Endodermal cell (in vitro differentiated cells): ENCODE measurements around the gene GPR15LG. TPM values are rescaled to one million over a fixed set of nuclear protein-coding genes. Genes with fewer than 3 reads are reported as not detected.

Source experiments
- DNase-seq: peaks from one replicate; pipeline ENCODE4 v3.0.0-alpha.2; 2017
- H3K27ac ChIP-seq: 2 replicates; pipeline ENCODE4 v1.5.1; 2013; ENCODE audit warnings: mild to moderate bottlenecking, low read depth, low read length, moderate library complexity
- H3K27me3 ChIP-seq: 2 replicates; pipeline ENCODE4 v1.6.1; 2013; ENCODE audit warnings: mild to moderate bottlenecking, low read length, moderate library complexity; ENCODE audit not compliant: insufficient read depth, control insufficient read depth, poor library complexity, severe bottlenecking
- H3K36me3 ChIP-seq: 2 replicates; pipeline ENCODE4 v1.7.0; 2013; ENCODE audit warnings: mild to moderate bottlenecking, low read length, moderate library complexity; ENCODE audit not compliant: control insufficient read depth, insufficient read depth
- H3K4me1 ChIP-seq: one replicate; pipeline ENCODE4 v1.7.0; 2013; ENCODE audit warnings: low read length; ENCODE audit not compliant: control insufficient read depth, insufficient read depth
- H3K4me3 ChIP-seq: 2 replicates; pipeline ENCODE4 v1.5.1; 2013; ENCODE audit warnings: mild to moderate bottlenecking, low read length, moderate library complexity
- H3K9ac ChIP-seq: 2 replicates; pipeline ENCODE4 v1.6.1; 2013; ENCODE audit warnings: mild to moderate bottlenecking, low read length, moderate library complexity; ENCODE audit not compliant: poor library complexity, severe bottlenecking; ENCODE audit errors: extremely low read depth
- H3K9me3 ChIP-seq: 2 replicates; pipeline ENCODE4 v1.6.1; 2013; ENCODE audit warnings: mild to moderate bottlenecking, low read length, moderate library complexity; ENCODE audit not compliant: control insufficient read depth
- H3K27ac Mint-ChIP-seq: 2 replicates; pipeline ENCODE4 v1.8.0; 2020; ENCODE audit warnings: mixed read lengths
- H3K27me3 Mint-ChIP-seq: 2 replicates; pipeline ENCODE4 v1.8.0; 2021; ENCODE audit warnings: mild to moderate bottlenecking, mixed read lengths; ENCODE audit not compliant: insufficient read depth
- H3K36me3 Mint-ChIP-seq: 2 replicates; pipeline ENCODE4 v1.8.0; 2020; ENCODE audit warnings: low read depth, mixed read lengths
- H3K4me1 Mint-ChIP-seq: 2 replicates; pipeline ENCODE4 v1.8.0; 2020; ENCODE audit warnings: mixed read lengths
- H3K4me3 Mint-ChIP-seq: 2 replicates; pipeline ENCODE4 v1.8.0; 2020; ENCODE audit warnings: mild to moderate bottlenecking, moderate library complexity, mixed read lengths
- H3K9me3 Mint-ChIP-seq: 2 replicates; pipeline ENCODE4 v1.8.0; 2020; ENCODE audit warnings: mild to moderate bottlenecking, mixed read lengths
- WGBS, 2 experiments: methylation state at CpG; one replicate each; pipeline versions ENCODE4 v1.1.5 to v1.1.7; 2013; ENCODE audit warnings: missing lambda C conversion rate in 2 of 2, mixed read lengths in 1 of 2; ENCODE audit not compliant: insufficient coverage in 1 of 2, insufficient read length in 1 of 2; 5-methylcytosine and 5-hydroxymethylcytosine counted together
- total RNA-seq, 2 donors: library from RNA; stranded (reverse); fragmentation: NEBNext Ultra II Directional in 1 of 2; extraction: Animal tissue kit (Norgen Biotek cat#: 25700) in 1 of 2; gene quantifications; 2 replicates in 1 of 2; 3 replicates in 1 of 2; pipeline ENCODE4 v1.2.1, GENCODE V29; 2021
- TF ChIP-seq, protein P1 (sequence below): fragments of 200-600 bp; sonication (generic); conservative IDR thresholded peaks from 2 replicates; pipeline ENCODE4 v1.5.0; 2021; ENCODE audit warnings: antibody characterized with exemption, mild to moderate bottlenecking

Gene GPR15LG
- total RNA-seq, 2 donors from 2014 or later, result not detected

DNA sequence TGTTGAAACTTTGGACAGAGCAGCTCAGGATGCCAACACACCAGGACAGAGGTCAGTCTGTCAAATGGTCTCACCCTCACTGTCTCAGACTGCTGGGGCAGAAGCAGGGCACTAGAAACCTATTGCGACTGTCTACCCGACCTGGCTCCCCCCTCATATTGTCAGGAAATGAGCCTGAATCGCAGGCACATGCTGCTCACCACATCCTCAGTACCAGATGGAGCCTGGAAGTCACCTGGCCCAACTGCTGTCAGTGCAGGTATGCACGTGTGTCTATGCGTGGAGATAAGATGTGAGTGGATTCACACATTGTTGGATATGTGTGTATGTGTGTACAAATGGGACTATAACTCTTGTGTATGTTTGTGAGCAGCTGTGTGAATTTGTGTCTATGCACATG lies 17.5 kb downstream of the GPR15LG start:
- peaks cover 6% of the 10 kb centered on the region for H3K4me1 Mint-ChIP-seq
- no peak overlapping the region for H3K27ac Mint-ChIP-seq
- Histone ChIP-seq H3K27me3 (peaks cover 76% of the 10 kb centered on the region), H3K4me1 (no peaks in the 10 kb centered on the region), H3K9me3 (no peaks in the 10 kb centered on the region), H3K4me3 (no peak overlapping the region), H3K36me3 (no peaks in the 10 kb centered on the region), H3K9ac (no peak overlapping the region), H3K27ac (no peak overlapping the region)
- WGBS, 2 experiments, result 73 to 94% methylated on average over 3 to 5 of the region's 5 CpGs
- no peak overlapping the region for H3K4me3 Mint-ChIP-seq
- no peak for DNase-seq
- H3K27me3 Mint-ChIP-seq, result peaks cover 59% of the 10 kb centered on the region
- no peaks in the 10 kb centered on the region for H3K9me3 Mint-ChIP-seq
- TF ChIP-seq, protein P1, sequence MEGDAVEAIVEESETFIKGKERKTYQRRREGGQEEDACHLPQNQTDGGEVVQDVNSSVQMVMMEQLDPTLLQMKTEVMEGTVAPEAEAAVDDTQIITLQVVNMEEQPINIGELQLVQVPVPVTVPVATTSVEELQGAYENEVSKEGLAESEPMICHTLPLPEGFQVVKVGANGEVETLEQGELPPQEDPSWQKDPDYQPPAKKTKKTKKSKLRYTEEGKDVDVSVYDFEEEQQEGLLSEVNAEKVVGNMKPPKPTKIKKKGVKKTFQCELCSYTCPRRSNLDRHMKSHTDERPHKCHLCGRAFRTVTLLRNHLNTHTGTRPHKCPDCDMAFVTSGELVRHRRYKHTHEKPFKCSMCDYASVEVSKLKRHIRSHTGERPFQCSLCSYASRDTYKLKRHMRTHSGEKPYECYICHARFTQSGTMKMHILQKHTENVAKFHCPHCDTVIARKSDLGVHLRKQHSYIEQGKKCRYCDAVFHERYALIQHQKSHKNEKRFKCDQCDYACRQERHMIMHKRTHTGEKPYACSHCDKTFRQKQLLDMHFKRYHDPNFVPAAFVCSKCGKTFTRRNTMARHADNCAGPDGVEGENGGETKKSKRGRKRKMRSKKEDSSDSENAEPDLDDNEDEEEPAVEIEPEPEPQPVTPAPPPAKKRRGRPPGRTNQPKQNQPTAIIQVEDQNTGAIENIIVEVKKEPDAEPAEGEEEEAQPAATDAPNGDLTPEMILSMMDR, result no peak
- H3K36me3 Mint-ChIP-seq, result no peaks in the 10 kb centered on the region

DNA sequence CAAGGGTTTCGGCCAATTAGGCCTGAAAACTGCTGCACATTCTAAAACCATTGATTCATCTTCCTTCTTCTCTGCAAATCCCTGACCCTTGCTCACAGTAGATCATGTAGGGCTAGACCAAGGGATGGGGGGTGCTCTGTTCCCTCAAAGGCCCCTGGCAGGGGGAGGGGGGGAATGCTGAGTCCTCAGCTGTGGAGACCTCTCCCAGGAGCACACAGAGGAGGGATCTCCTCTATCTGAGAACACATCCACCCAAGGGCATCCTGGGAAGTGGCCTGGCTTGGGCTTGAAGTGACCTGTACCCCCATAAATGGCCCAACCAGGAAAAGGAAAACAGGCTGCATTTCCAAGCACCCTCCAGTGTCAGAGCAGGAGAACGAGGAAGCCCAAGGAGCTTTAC lies 19.7 kb downstream of the GPR15LG start:
- TF ChIP-seq, protein P1, result no peak
- Mint-ChIP-seq H3K36me3 (no peaks in the 10 kb centered on the region), H3K27me3 (peaks cover 81% of the 10 kb centered on the region), H3K4me3 (no peak overlapping the region), H3K9me3 (no peaks in the 10 kb centered on the region), H3K27ac (no peak overlapping the region), H3K4me1 (peaks cover 11% of the 10 kb centered on the region)
- Histone ChIP-seq H3K36me3 (no peaks in the 10 kb centered on the region), H3K9ac (no peak overlapping the region), H3K4me1 (no peaks in the 10 kb centered on the region), H3K9me3 (no peaks in the 10 kb centered on the region), H3K4me3 (no peak overlapping the region), H3K27me3 (peaks cover 89% of the 10 kb centered on the region), H3K27ac (no peak overlapping the region)
- no peak for DNase-seq
- WGBS, 2 experiments, result 90 to 100% methylated on average over 2 of the region's 2 CpGs

DNA sequence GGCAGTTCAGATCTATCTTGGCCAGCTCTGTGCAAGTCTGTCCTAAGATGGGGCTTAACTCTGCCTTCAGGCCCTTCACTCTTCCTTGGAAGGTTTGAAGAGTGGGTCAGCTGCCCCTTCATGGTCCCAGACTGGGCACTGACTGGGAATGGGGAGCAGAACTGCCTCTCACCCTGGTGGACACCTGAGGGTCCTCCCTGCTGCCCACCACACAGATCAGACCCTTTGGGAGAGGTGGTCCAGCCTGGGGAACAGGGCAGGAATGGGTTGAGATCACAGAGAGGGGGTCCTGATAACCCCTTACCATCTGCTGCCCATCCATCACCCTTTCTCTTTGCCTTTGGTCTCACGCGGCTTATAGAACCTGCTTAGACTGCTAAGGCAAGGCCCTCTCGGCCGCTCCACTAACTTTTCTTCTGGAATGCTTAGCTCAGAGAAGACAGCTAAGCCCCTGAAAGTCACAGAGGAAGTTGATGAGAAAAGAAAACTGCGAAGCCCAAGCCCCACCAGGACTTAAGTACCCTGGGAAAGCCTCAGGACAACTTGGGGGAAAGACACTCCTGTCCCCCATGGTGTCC lies 20.3 kb downstream of the GPR15LG start:
- H3K9ac ChIP-seq, result no peak overlapping the region
- DNase-seq, result no peak

More for the DNA sequence above, 20.3 kb downstream of the GPR15LG start:
- H3K4me1 Mint-ChIP-seq, result peaks cover 11% of the 10 kb centered on the region
- TF ChIP-seq, protein P1, result no peak
- H3K27ac Mint-ChIP-seq, result no peak overlapping the region
- H3K9me3 Mint-ChIP-seq, result no peaks in the 10 kb centered on the region
- H3K9me3 ChIP-seq, result no peaks in the 10 kb centered on the region
- peak overlapping the region; percentile 39 for H3K4me3 ChIP-seq
- peak overlapping the region; percentile 45 for H3K4me3 Mint-ChIP-seq
- H3K27me3 ChIP-seq, result peaks cover 90% of the 10 kb centered on the region
- H3K27ac ChIP-seq, result no peak overlapping the region
- no peaks in the 10 kb centered on the region for H3K36me3 ChIP-seq
- no peaks in the 10 kb centered on the region for H3K36me3 Mint-ChIP-seq
- 47 to 74% methylated on average over 4 to 5 of the region's 5 CpGs for WGBS, 2 experiments
- no peaks in the 10 kb centered on the region for H3K4me1 ChIP-seq
- H3K27me3 Mint-ChIP-seq, result peaks cover 87% of the 10 kb centered on the region
